OCI-M2 (cell line): ENCODE measurements around the gene TACSTD2.
"Not testable (repeated sequence)": the region's sequence is repeated elsewhere in the genome, so short reads cannot be mapped to it uniquely, and the experiment has no call there.

Experiments used
- DNase-seq: peaks from one replicate; lab custom pipeline; 2025; ENCODE audit not compliant: unreplicated experiment; lab: John Stamatoyannopoulos, UW

TACSTD2 gene

GRCh38 chr1:58568271-58568860, 8.7 kb downstream of the TACSTD2 start:
- DNase-seq, result no peak

- no peak for DNase-seq
These were observed 10.7 kb downstream of the TACSTD2 start for GRCh38 chr1:58566339-58566738.

- not testable (repeated sequence) for DNase-seq
These were observed 13.3 kb downstream of the TACSTD2 start for GRCh38 chr1:58563715-58564114.

- no peak for DNase-seq
These were observed 15.4 kb downstream of the TACSTD2 start for GRCh38 chr1:58561633-58562032.

GRCh38 chr1:58555393-58555792, 21.7 kb downstream of the TACSTD2 start:
- DNase-seq, result no peak

- no peak for DNase-seq
These were observed 25.6 kb downstream of the TACSTD2 start for GRCh38 chr1:58551186-58552140.

- not testable (repeated sequence) for DNase-seq
These were observed 27.8 kb downstream of the TACSTD2 start for GRCh38 chr1:58549291-58549690.

- DNase-seq, result no peak
These were observed 28.7 kb downstream of the TACSTD2 start for GRCh38 chr1:58548371-58548770.

- DNase-seq, result peak; percentile 73
These were observed 30.3 kb downstream of the TACSTD2 start, which contains the start of gene OMA1 for GRCh38 chr1:58546520-58547308. TSS of gene OMA1 (minus strand) at chr1:58546726. CDS start at chr1:58539294, 7,432 bp downstream.

GRCh38 chr1:58545591-58546519, 31.2 kb downstream of the TACSTD2 start:
- DNase-seq, result no peak

GRCh38 chr1:58543260-58543659, 33.8 kb downstream of the TACSTD2 start:
- no peak for DNase-seq

- no peak for DNase-seq
These were observed 37.5 kb downstream of the TACSTD2 start for GRCh38 chr1:58539553-58539952.

- no peak for DNase-seq
These were observed 38.2 kb downstream of the TACSTD2 start for GRCh38 chr1:58538821-58539220.

GRCh38 chr1:58531842-58532241, 45.2 kb downstream of the TACSTD2 start:
- DNase-seq, result not testable (repeated sequence)

- DNase-seq, result no peak
These were observed 47.8 kb downstream of the TACSTD2 start for GRCh38 chr1:58529284-58529683.

GRCh38 chr1:58528518-58528917, 48.5 kb downstream of the TACSTD2 start:
- DNase-seq, result no peak
